H9 (cell line): ENCODE data around the gene LRRK1. TPM values are rescaled to one million over a fixed set of nuclear protein-coding genes. Genes with fewer than 3 reads are reported as not detected.

Experiments used
- DNase-seq: peaks from one replicate; pipeline ENCODE4 v3.0.0-alpha.2; 2017
- H2AFZ ChIP-seq: one replicate; pipeline ENCODE4 v1.6.1; 2013; ENCODE audit warnings: mild to moderate bottlenecking, low read length, control low read depth, moderate library complexity
- H2AK5ac ChIP-seq: 2 replicates; pipeline ENCODE4 v1.6.1; 2013; ENCODE audit warnings: low read length, control low read depth, mixed read lengths; ENCODE audit not compliant: insufficient read length
- H2BK120ac ChIP-seq: one replicate; pipeline ENCODE4 v1.6.1; 2013; ENCODE audit warnings: low read depth, mild to moderate bottlenecking, low read length, control low read depth, inconsistent platforms; ENCODE audit not compliant: poor library complexity, severe bottlenecking
- H2BK12ac ChIP-seq: 2 replicates; pipeline ENCODE4 v1.6.1; 2013; ENCODE audit warnings: low read length, control low read depth, mixed read lengths, low read depth; ENCODE audit not compliant: insufficient read length
- H2BK15ac ChIP-seq: 2 replicates; pipeline ENCODE4 v1.6.1; 2013; ENCODE audit warnings: low read depth, low read length, control low read depth
- H2BK20ac ChIP-seq: one replicate; pipeline ENCODE4 v1.6.1; 2013; ENCODE audit warnings: low read depth, mild to moderate bottlenecking, low read length, control low read depth, inconsistent platforms; ENCODE audit not compliant: poor library complexity, severe bottlenecking
- H2BK5ac ChIP-seq: 2 replicates; pipeline ENCODE4 v1.6.1; 2013; ENCODE audit warnings: low read length, control low read depth, mixed read lengths; ENCODE audit not compliant: insufficient read length
- H3K14ac ChIP-seq: 2 replicates; pipeline ENCODE4 v1.6.1; 2013; ENCODE audit warnings: low read length, control low read depth; ENCODE audit not compliant: insufficient read depth
- H3K18ac ChIP-seq: 2 replicates; pipeline ENCODE4 v1.6.1; 2013; ENCODE audit warnings: low read depth, mild to moderate bottlenecking, mixed read lengths, low read length, control low read depth; ENCODE audit not compliant: insufficient read length
- H3K23ac ChIP-seq: 2 replicates; pipeline ENCODE4 v1.6.1; 2013; ENCODE audit warnings: low read length, control low read depth, mixed read lengths, low read depth; ENCODE audit not compliant: insufficient read length
- H3K23me2 ChIP-seq: 2 replicates; pipeline ENCODE4 v1.6.1; 2013; ENCODE audit warnings: low read depth, mild to moderate bottlenecking, mixed read lengths, low read length, control low read depth; ENCODE audit not compliant: insufficient read length, poor library complexity, severe bottlenecking
- H3K27ac ChIP-seq: 2 replicates; pipeline ENCODE4 v1.5.1; 2013; ENCODE audit warnings: low read length, control low read depth, mixed read lengths, low read depth; ENCODE audit not compliant: insufficient read length
- H3K27me3 ChIP-seq: 2 replicates; pipeline ENCODE4 v1.6.1; 2013; ENCODE audit warnings: low read length, control low read depth, inconsistent platforms; ENCODE audit not compliant: insufficient read depth
- H3K4ac ChIP-seq: 2 replicates; pipeline ENCODE4 v1.6.1; 2013; ENCODE audit warnings: low read depth, mild to moderate bottlenecking, control low read depth, inconsistent platforms, low read length, moderate library complexity
- H3K4me1 ChIP-seq: 2 replicates; pipeline ENCODE4 v1.6.1; 2013; ENCODE audit warnings: low read length, control low read depth, inconsistent platforms; ENCODE audit not compliant: insufficient read depth
- H3K4me2 ChIP-seq: 2 replicates; pipeline ENCODE4 v1.6.1; 2013; ENCODE audit warnings: low read length, control low read depth, mixed read lengths; ENCODE audit not compliant: insufficient read length, insufficient read depth
- H3K56ac ChIP-seq: 2 replicates; pipeline ENCODE4 v1.6.1; 2013; ENCODE audit warnings: low read depth, mild to moderate bottlenecking, mixed read lengths, low read length, control low read depth; ENCODE audit not compliant: insufficient read length
- H3K79me1 ChIP-seq: 2 replicates; pipeline ENCODE4 v1.6.1; 2013; ENCODE audit warnings: low read depth, mild to moderate bottlenecking, moderate library complexity, low read length, control low read depth, inconsistent platforms; ENCODE audit not compliant: insufficient read depth, poor library complexity, severe bottlenecking
- H3K79me2 ChIP-seq: 2 replicates; pipeline ENCODE4 v1.6.1; 2013; ENCODE audit warnings: low read length, control low read depth, inconsistent platforms; ENCODE audit not compliant: insufficient read depth
- H3K9ac ChIP-seq: 2 replicates; pipeline ENCODE4 v1.6.1; 2013; ENCODE audit warnings: low read length, control low read depth, mixed read lengths; ENCODE audit not compliant: insufficient read length; ENCODE audit errors: extremely low read depth
- H3K9me3 ChIP-seq: one replicate; pipeline ENCODE4 v1.6.1; 2013; ENCODE audit warnings: low read depth, low read length, inconsistent platforms; ENCODE audit not compliant: control insufficient read depth
- H3T11ph ChIP-seq: one replicate; pipeline ENCODE4 v1.6.1; 2013; ENCODE audit warnings: mild to moderate bottlenecking, low read length, control low read depth, inconsistent platforms
- H4K20me1 ChIP-seq: one replicate; pipeline ENCODE4 v1.6.1; 2013; ENCODE audit not compliant: control insufficient read depth, insufficient read length, insufficient read depth
- H4K5ac ChIP-seq: 2 replicates; pipeline ENCODE4 v1.6.1; 2013; ENCODE audit warnings: low read depth, mild to moderate bottlenecking, mixed read lengths, low read length, control low read depth; ENCODE audit not compliant: insufficient read length
- H4K8ac ChIP-seq: replicated peaks from 2 replicates; pipeline ENCODE4 v1.6.1; 2013; ENCODE audit warnings: low read length, control low read depth, mixed read lengths, low read depth; ENCODE audit not compliant: insufficient read length
- H4K91ac ChIP-seq: 2 replicates; pipeline ENCODE4 v1.6.1; 2013; ENCODE audit warnings: low read depth, mild to moderate bottlenecking, moderate library complexity, mixed read lengths, low read length, control low read depth; ENCODE audit not compliant: insufficient read length
- H3K27ac Mint-ChIP-seq, 3 experiments: 2 replicates in 2 of 3; 3 replicates in 1 of 3; pipeline ENCODE4 v1.8.0; 2020 to 2021; ENCODE audit warnings: mixed read lengths in 3 of 3, mild to moderate bottlenecking in 1 of 3, moderate library complexity in 1 of 3
- H3K27me3 Mint-ChIP-seq: 2 replicates; pipeline ENCODE4 v1.8.0; 2021; ENCODE audit warnings: low read depth, mild to moderate bottlenecking, moderate library complexity, mixed read lengths
- H3K36me3 Mint-ChIP-seq, 3 experiments: 2 replicates in 2 of 3; 3 replicates in 1 of 3; pipeline ENCODE4 v1.8.0; 2020 to 2021; ENCODE audit warnings: low read depth in 3 of 3, mixed read lengths in 3 of 3; ENCODE audit not compliant: insufficient read depth in 1 of 3
- H3K4me1 Mint-ChIP-seq, 2 experiments: 2 replicates each; pipeline ENCODE4 v1.8.0; 2020; ENCODE audit warnings: mixed read lengths in 2 of 2
- H3K4me3 Mint-ChIP-seq, 2 experiments: 2 replicates in 1 of 2; 3 replicates in 1 of 2; pipeline ENCODE4 v1.8.0; 2020 to 2021; ENCODE audit warnings: mild to moderate bottlenecking in 2 of 2, mixed read lengths in 2 of 2, moderate library complexity in 1 of 2
- H3K9me3 Mint-ChIP-seq, 2 experiments: 2 replicates in 1 of 2; 3 replicates in 1 of 2; pipeline ENCODE4 v1.8.0; 2020; ENCODE audit warnings: mild to moderate bottlenecking in 2 of 2, mixed read lengths in 2 of 2, moderate library complexity in 1 of 2
- WGBS: extraction: QIAGEN DNeasy Blood & Tissue Kit; methylation state at CpG from one replicate; pipeline ENCODE4 v1.1.7; 2013; ENCODE audit warnings: missing lambda C conversion rate, low lambda C conversion rate, mixed read lengths; ENCODE audit not compliant: insufficient read length; ENCODE audit errors: extremely low coverage; 5-methylcytosine and 5-hydroxymethylcytosine counted together
- total RNA-seq: library from RNA; stranded (reverse); gene quantifications from 2 replicates; pipeline ENCODE4 v1.2.1, GENCODE V29; 2021
- TF ChIP-seq, protein P1 (sequence below): fragments of 200-600 bp; sonication (generic); conservative IDR thresholded peaks from 3 replicates; pipeline ENCODE4 v1.8.0; 2021; ENCODE audit warnings: antibody characterized with exemption, mild to moderate bottlenecking

Gene LRRK1
- total RNA-seq, 1 experiment from 2014 or later = 4.0 TPM

- Histone ChIP-seq H3K14ac (no peak overlapping the region), H3K18ac (no peak overlapping the region)
These were observed 83.9 kb downstream of the LRRK1 start for GRCh38 chr15:101003081-101003480.

More at GRCh38 chr15:101003081-101003480, 83.9 kb downstream of the LRRK1 start:
- Histone ChIP-seq H2AFZ (no peak overlapping the region), H4K20me1 (no peaks in the 10 kb centered on the region), H3K23me2 (peaks cover 4% of the 10 kb centered on the region), H4K8ac (no peak overlapping the region), H4K5ac (no peak overlapping the region), H2BK20ac (no peak overlapping the region), H3K27ac (no peak overlapping the region), H3K4me1 (peaks cover 6% of the 10 kb centered on the region), H2AK5ac (no peak overlapping the region), H2BK5ac (no peak overlapping the region), H3K27me3 (no peaks in the 10 kb centered on the region), H3K4ac (no peak overlapping the region), H3K4me2 (no peak overlapping the region), H2BK15ac (no peak overlapping the region), H3T11ph (no peak overlapping the region), H3K56ac (no peak overlapping the region), H2BK12ac (no peak overlapping the region), H4K91ac (no peak overlapping the region), H3K9ac (no peak overlapping the region), H3K79me1 (no peaks in the 10 kb centered on the region), H3K9me3 (peaks cover 8% of the 10 kb centered on the region), H3K79me2 (no peaks in the 10 kb centered on the region), H2BK120ac (no peak overlapping the region), H3K23ac (no peak overlapping the region)
- H3K27me3 Mint-ChIP-seq = peaks cover 37% of the 10 kb centered on the region
- no CpG with 5 or more reads among the region's 1 CpG for WGBS
- no peak for DNase-seq
- peaks cover 20 to 21% of the 10 kb centered on the region in 2 experiments for H3K9me3 Mint-ChIP-seq
- TF ChIP-seq, protein P1, sequence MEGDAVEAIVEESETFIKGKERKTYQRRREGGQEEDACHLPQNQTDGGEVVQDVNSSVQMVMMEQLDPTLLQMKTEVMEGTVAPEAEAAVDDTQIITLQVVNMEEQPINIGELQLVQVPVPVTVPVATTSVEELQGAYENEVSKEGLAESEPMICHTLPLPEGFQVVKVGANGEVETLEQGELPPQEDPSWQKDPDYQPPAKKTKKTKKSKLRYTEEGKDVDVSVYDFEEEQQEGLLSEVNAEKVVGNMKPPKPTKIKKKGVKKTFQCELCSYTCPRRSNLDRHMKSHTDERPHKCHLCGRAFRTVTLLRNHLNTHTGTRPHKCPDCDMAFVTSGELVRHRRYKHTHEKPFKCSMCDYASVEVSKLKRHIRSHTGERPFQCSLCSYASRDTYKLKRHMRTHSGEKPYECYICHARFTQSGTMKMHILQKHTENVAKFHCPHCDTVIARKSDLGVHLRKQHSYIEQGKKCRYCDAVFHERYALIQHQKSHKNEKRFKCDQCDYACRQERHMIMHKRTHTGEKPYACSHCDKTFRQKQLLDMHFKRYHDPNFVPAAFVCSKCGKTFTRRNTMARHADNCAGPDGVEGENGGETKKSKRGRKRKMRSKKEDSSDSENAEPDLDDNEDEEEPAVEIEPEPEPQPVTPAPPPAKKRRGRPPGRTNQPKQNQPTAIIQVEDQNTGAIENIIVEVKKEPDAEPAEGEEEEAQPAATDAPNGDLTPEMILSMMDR = no peak
- H3K4me3 Mint-ChIP-seq = no peak overlapping the region
- peaks cover 8 to 21% (median 10%) of the 10 kb centered on the region in 3 experiments; a peak in 5 of 7 replicates for H3K36me3 Mint-ChIP-seq
- peaks cover 33% of the 10 kb centered on the region in 2 experiments for H3K4me1 Mint-ChIP-seq
- H3K27ac Mint-ChIP-seq = no peak overlapping the region
